GM18526 (cell line): ENCODE data around the gene CERK.

Experiments used
- POLR2A ChIP-seq: IDR thresholded peaks from 3 replicates; pipeline ENCODE4 v1.6.1; 2011; ENCODE audit not compliant: insufficient read length; ENCODE audit errors: extremely low read depth

Gene CERK

DNA sequence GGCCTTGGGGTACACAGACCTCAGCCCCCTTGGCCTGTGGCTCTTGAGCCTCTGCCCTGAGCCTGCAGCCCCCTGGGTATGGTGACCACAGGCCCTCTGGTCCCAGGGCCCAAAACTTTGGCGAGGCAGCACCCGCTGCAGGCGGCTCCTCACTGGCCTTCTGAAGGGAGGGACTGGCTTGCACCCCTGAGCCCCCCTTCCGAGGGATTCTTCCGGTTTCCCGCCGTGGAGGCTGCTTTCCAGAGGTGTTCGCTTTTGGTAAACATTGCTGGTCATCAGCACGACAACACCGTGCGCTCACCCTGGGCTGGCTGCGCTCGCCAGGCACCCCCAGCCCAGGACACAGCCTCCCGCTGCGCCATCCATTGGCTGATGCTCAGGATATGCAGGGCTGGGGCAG, 75.8 kb downstream of the CERK start:
- TF ChIP-seq POLR2A = no peak

DNA sequence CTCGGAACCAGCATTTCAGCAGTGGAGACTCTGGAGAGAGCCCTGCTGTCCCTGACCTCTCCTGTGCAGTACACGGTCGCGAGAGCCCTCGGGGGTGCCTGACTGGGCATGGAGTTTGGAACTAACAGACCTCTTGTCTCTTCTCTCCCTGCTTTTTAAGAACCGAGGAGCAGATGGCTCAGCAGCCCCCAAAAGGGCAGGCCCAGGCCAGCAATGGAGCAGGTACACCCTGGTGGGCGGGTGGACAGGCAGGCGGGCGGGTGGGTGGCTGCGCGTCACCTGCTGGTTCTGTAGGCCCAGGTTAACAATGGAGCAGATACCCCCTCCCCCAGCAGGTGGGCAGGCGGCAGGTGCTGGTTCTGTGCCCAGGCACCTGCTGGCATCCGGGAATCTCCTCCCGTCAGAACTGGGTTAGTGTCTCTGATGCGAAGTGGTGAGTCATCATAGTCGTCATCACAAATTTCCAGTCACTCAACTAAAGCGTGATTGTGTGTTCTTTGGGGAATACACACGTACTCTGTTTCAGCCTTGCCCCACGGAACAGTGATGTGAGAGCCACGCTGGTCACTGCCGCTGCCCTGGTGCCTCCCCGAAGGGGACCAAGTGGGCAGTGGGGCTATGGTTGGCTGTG, 76.7 kb downstream of the CERK start:
- TF ChIP-seq POLR2A = no peak

DNA sequence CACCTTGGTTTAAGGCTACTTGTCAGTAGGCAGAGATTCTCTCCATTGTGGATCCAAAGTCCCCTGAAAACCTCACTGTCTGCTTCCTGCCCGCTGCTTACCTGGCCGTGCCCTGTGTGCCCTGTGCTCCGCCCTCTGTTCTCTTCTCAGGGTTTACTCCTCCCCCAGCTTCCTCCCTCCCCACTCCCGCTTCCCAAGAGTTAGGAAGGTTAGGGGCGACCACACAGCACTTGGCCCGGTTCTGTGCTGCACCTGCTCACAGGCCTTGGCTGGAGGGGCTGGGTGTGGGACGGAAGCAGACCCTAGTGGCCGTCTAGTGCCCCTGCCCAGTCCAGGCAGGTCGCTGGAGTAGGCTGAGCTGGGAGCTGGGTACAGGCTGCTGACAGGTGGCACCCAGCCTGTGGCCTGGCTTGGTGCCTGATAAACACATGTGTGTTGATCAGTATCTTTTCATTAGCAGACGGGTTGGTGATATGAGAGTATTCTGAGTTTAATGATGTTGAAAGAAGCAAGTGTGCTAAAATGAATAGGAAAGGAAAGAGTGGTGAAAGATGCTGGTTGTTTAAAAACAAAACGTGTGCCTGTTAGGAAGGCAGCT, 77.3 kb downstream of the CERK start:
- TF ChIP-seq POLR2A = no peak

DNA sequence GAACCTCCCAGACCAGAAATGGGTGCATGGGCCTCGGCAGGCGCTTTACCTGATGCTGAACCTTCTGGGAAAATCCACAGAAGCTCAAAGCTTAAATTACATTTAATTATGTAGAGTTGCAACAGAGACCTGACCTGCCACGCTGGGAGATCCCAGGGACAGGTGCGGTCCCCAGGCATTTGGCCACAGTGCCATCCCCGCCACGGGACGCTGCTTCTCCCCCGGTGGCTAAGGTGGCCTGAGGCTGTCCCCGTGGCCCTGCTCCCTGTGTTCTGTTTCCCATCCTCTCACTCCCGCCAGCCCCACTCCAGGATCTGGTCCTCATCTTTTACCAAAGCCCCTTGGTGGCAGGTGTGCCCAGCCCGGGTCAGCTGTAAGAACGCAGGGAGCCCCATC, 78.3 kb downstream of the CERK start:
- no peak for TF ChIP-seq POLR2A

DNA sequence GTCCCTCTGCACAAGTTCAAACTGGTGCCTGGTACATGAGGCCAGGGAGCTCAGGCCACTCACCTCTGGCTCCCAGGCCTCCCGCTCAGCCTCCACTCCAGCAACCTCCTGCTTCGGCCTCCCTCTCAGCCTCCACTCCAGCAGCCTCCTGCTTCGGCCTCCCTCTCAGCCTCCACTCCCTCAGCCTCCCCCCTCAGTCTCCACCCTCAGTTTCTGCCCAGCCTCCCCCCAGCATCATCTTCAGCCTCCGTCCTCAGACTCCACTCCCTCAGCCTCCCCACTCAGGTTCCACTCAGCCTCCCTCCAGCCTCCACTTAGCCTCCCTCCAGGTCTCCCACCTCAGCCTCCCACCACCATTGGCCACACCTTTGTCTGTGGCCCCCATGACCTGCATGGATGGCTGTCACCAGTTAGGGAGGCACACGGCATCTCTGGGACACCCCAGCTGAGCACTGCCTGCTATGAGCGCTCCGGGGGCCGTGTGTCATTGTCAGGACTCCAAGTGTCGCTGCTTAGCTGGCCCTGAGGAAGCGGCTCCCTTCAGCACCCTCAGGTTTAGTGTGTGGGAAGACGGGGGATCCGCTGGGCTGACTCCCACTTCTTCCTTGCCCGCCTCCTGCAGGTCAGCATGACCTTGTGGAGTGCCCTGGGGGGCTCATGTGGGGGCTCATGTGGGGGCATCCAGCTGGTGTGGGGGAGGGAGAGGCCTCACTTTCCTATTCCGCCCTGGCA, 78.8 kb downstream of the CERK start:
- no peak for TF ChIP-seq POLR2A

DNA sequence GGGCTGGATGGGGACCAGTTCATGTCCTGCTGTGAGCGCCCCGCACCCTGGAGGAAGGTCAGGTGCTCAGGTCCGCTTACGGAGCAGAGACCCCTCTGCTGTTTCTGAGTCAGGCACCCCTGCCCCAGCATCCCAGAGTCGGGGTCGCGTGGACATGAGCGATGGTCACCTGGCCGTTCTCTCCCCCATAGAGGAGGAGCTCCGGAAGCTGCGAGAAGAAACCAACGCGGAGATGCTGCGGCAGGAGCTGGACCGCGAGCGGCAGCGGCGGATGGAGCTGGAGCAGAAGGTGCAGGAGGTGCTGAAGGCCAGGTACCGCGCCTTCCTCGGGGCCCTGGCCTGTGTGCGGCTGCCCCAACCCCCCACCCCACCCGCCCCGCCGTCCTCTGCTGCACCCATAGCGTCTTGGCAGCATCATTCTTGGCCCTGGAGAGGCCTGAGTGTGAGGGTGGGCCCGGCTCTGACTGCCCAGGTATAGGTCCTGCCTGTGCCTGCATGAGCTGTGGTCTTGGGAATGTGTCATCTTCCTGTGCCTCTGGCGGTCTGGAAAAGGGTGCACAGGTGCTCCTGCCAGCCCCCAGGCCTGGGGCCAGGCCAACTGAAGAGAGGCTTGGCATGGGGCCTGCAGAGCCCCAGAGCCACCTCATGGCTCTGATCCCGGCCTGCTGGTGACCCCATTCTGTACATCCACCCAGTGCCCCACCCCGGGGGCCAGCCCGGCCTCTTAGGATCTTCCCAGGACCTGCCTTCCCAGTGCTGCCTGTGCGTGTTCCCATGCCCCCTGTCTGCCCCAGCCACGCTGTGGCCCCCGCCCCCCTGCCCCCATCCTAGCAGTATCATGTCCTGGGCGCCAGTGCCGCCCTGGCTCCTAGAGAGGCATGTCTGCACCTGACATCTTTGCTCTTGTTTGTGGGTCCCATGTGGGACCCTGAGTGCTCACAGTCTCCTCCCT, 79.8 kb downstream of the CERK start:
- no peak for TF ChIP-seq POLR2A

DNA sequence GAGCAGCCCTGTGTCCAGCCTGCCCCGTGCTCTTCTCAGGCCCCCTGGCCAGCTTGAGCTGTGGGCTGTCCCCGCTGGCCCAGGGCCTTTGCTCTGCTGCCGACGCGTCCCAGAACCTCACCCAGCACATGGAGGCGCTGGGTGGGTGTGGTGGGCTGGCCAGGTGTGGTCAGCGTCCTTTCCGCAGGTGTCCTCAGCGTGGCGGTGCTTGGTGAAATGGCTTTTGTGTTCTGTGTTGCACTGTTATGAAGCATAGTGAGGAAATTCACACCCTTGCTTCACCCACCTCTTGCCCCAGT, 80.4 kb downstream of the CERK start:
- no peak for TF ChIP-seq POLR2A

DNA sequence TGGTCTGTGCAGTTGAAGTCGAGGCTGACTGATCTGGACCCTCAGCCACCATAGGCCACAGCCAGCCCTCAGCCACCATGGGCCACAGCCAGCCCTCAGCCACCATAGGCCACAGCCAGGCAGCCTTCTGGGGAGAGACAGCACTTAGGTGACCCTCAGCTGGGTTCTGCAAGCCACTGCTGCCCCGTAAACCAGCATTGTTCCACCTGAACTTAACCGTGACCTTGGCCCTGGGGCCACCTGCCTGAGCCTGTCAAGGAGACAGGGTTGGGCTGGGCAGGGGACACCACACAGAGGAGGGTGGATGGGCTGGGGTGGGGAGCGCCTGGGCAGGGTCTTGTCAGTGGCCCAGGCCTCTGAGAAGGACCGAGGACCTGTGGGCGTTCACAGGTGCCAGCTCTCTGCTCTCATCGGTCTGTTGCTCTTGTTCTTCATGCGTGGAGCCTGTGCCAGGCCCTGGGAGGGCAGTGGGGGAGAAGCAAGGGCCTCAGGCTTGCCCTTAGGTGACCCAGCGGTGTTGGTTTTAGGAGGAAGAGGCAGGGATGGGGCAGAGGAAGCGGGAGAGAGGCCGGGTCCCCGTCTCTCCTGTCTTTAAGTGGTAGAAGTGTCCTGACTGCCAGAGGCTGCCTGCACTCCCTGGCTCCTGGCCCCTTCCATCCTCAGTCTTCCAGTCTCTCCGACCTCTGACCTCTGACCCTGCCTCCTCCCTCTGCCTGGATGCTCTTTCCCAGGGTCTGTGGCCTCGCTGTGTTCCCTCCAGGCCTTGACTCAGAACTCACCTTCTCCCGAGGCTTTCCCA, 81.0 kb downstream of the CERK start:
- no peak for TF ChIP-seq POLR2A

DNA sequence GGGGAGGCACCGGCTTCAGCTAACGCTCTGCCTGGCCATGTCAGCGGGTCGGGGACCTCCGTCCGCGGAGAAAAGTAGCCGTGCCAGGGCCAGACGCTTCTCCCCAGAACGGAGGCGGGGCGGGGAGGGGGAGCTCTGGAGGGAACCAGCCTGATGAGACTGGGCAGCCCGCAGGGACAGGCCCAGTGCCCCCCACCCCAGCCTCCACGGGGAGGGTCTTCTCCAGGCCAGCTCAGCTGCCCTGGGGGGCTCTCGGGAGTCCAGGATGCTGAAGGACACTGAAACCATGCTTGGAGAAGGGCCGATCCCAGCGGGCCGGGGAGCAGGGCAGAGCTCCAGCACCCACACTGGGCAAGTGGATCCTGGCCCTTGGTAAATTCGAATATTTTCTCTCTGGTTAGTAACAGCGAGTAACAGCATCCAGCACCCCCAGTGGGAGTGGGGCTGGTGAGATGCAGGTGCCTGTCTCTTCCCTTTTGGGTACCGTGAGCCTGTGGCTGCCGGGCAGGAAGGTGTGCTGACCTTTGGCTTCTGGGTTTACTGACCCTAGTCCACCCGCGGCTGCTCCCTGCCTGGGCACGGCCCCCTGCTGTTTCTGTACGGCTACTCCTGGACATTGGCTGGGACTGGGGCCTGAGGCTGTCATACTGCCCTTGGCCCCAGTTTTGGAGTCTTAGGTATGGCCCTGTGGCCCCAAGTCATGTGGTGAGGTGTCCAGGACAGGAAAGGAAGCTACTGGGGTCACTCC, 82.0 kb downstream of the CERK start:
- no peak for TF ChIP-seq POLR2A

DNA sequence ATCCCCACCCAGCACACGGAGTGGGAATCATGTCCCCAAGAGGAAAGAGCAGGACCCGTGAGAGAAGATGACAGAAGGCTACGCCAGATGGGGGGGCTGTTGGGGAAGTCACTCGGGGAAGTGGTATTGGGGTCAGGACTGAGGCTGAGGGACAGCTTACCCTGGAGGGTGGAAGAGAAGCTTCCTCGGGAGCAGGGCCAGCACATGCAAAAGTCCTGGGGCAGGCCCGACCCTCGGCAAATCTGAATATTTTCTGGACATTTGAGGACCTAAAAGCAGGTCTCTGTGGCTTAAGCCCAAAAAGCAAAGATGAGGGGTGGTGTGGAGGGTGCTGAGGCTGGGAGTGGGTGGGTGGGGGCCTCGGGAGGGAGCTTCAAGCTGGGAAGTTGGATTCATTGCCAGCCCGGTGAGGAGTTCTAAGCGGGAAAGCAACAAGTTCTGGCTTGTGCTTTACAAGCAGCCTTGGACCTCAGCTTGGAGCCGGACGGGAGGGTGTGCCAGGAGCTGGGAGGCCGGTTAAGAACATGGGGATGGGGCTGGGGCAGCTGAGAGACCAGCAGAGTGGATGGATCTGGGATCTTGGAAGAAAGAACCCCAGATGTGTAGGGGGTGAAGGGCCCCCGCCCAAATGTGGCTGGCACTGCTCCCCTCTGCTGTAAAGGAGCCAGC, 83.0 kb downstream of the CERK start:
- TF ChIP-seq POLR2A = no peak

DNA sequence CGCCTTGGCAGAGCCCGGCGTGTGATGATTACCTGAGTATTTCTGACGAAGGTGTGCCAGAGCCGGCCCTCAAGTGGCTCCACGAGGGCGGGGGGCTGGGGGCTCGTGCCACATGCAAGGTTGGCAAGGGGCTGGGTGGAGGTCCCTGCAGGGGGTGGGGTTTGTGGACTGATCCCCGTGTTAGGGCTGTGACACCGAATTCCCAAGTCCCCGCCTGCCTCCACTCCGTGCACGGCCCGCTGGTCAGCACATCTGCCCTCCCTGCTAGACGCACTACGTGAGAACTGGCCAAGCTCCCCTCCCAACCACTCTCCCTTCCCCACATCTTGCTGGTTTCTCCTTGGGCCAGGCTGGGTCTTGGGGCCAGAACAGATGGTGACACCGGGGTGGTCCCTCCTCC, 83.6 kb downstream of the CERK start:
- TF ChIP-seq POLR2A = no peak

DNA sequence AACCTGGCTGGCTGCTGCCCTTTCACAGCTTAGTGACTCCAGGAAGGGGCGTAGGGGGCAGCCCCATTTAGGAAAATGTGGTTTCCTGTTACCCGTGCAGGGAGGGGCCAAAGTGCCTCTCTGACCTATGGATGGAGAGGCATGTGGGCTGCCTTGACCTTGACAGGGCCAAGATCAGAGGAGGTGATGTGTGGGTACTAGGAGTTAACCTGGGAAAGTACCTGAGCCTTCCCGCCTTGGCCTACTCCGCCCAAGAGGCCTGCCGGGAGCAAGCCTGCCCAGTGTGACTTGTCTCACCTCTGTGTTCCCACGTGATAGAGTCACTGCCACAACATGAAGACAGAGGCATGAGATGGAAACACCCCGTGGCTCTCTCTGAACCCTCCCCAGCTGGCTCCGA, 84.5 kb downstream of the CERK start:
- TF ChIP-seq POLR2A = no peak

DNA sequence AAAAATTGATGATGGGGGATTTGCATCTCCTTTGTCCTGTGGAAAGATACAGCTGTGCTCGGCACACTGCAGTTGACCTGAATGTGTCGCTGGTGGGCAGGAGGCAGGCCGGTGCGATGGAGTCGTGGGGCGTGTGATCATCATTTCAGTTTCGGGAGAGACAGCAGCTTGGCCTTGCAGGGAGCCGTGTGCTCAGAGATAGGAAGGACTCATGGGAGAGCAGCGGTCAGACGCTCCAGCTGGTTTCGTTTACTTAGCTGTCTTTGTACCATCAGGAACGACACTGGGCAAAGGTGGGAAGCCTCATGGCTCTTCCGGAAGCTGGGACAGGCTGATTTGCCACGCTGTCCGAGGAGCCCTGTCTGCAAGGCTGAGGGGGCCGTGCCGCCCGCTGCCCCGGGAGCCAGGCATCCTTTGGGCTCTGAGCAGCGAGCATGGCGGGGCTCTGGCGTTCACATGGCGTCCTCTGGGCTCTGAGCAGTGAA, 85.2 kb downstream of the CERK start:
- TF ChIP-seq POLR2A = no peak
